Endothelial cell of umbilical vein (primary cell): ENCODE data around the gene KCNMA1. TPM values are rescaled to one million over a fixed set of nuclear protein-coding genes. Genes with fewer than 3 reads are reported as not detected.

Experiments used
- BruUV-seq: library from RNA; stranded (reverse); fragments of 400-500 nt; replicated peaks from 2 replicates; lab custom pipeline; 2021; lab: Mats Ljungman, UMichigan
- CTCF ChIA-PET: fragments of 300-600, 350-600 bp; sonication (Branson Sonifier 250); formaldehyde crosslinking; loops from one replicate; lab custom pipeline; 2021; ENCODE audit warnings: antibody characterized with exemption, inconsistent platforms; lab: Charles Lee
- POLR2A ChIA-PET: fragments of 300-600, 350-600 bp; sonication (Branson Sonifier 250); formaldehyde crosslinking; loops from one replicate; lab custom pipeline; 2021; ENCODE audit warnings: antibody characterized with exemption, inconsistent platforms; lab: Charles Lee
- DNase-seq: peaks from one replicate; pipeline ENCODE4 v3.0.0-alpha.2; 2011; ENCODE audit warnings: low read depth, low spot score
- FAIRE-seq: peaks from 2 replicates; lab custom pipeline; 2011; peaks lifted over from hg19 to GRCh38; lab: Jason Lieb, UNC
- H2AFZ ChIP-seq: 2 replicates; pipeline ENCODE4 v1.6.0; 2012; ENCODE audit warnings: low read depth, low read length, control low read depth, inconsistent platforms
- H3K27ac ChIP-seq: 2 replicates; pipeline ENCODE4 v1.5.1; 2011; ENCODE audit warnings: low read depth, mild to moderate bottlenecking, control low read depth, low read length, moderate library complexity; ENCODE audit not compliant: insufficient read depth
- H3K27me3 ChIP-seq, 2 experiments: 2 replicates each; pipeline versions ENCODE4 v1.6.0 to v1.6.1; 2011; ENCODE audit warnings: low read length in 2 of 2, mixed read lengths in 1 of 2; ENCODE audit not compliant: control insufficient read depth in 2 of 2, insufficient read depth in 2 of 2
- H3K36me3 ChIP-seq, 2 experiments: 2 replicates in 1 of 2; 3 replicates in 1 of 2; pipeline ENCODE4 v1.5.1; 2011; ENCODE audit warnings: low read length in 2 of 2, mild to moderate bottlenecking in 1 of 2, moderate library complexity in 1 of 2; ENCODE audit not compliant: control insufficient read depth in 2 of 2, insufficient read depth in 2 of 2; ENCODE audit errors: extremely low read depth in 1 of 2
- H3K4me1 ChIP-seq: 3 replicates; pipeline ENCODE4 v1.5.1; 2011; ENCODE audit warnings: mild to moderate bottlenecking, low read length; ENCODE audit not compliant: control insufficient read depth, insufficient read depth; ENCODE audit errors: extremely low read depth
- H3K4me2 ChIP-seq: 2 replicates; pipeline ENCODE4 v1.6.1; 2011; ENCODE audit warnings: low read length, control low read depth, mixed read lengths; ENCODE audit not compliant: insufficient read depth
- H3K4me3 ChIP-seq, 3 experiments: fragments of 200-600 bp in 1 of 3; sonication (generic), shearing (Covaris generic) in 1 of 3; replicated peaks in 1 of 3; 2 replicates each; pipeline ENCODE4 v1.5.1; 2011 to 2016; ENCODE audit warnings: control low read depth in 3 of 3, low read length in 3 of 3, mild to moderate bottlenecking in 2 of 3, inconsistent platforms in 1 of 3, low read depth in 1 of 3, moderate library complexity in 1 of 3; ENCODE audit not compliant: insufficient read depth in 1 of 3
- H3K79me2 ChIP-seq: 2 replicates; pipeline ENCODE4 v1.6.0; 2012; ENCODE audit warnings: low read length, inconsistent platforms; ENCODE audit not compliant: control insufficient read depth, insufficient read depth
- H3K9ac ChIP-seq: replicated peaks from 2 replicates; pipeline ENCODE3; 2011; ENCODE audit warnings: low read length, control low read depth; ENCODE audit not compliant: insufficient read depth; ENCODE audit errors: extremely low read depth
- H3K9me1 ChIP-seq: replicated peaks from 3 replicates; pipeline ENCODE4 v1.6.0; 2011; ENCODE audit warnings: mild to moderate bottlenecking, low read length; ENCODE audit not compliant: control insufficient read depth, insufficient read depth; ENCODE audit errors: extremely low read depth
- H3K9me3 ChIP-seq: replicated peaks from 2 replicates; pipeline ENCODE4 v1.5.1; 2012; ENCODE audit warnings: low read length, inconsistent platforms; ENCODE audit not compliant: control insufficient read depth, insufficient read depth
- H4K20me1 ChIP-seq: replicated peaks from 2 replicates; pipeline ENCODE3; 2011; ENCODE audit warnings: mild to moderate bottlenecking, low read length; ENCODE audit not compliant: control insufficient read depth, insufficient read depth; ENCODE audit errors: extremely low read depth
- EZH2 ChIP-seq: IDR thresholded peaks from 2 replicates; pipeline ENCODE4 v1.6.1; 2012; ENCODE audit warnings: borderline replicate concordance, low read depth, mild to moderate bottlenecking, moderate library complexity, low read length, inconsistent platforms; ENCODE audit not compliant: severe bottlenecking
- JUN ChIP-seq: IDR thresholded peaks from 2 replicates; pipeline ENCODE4 v1.6.1; 2011; ENCODE audit warnings: borderline replicate concordance, low read depth; ENCODE audit not compliant: insufficient read length, insufficient read depth
- MYC ChIP-seq: IDR thresholded peaks from one replicate; pipeline ENCODE4 v1.6.1; 2011; ENCODE audit warnings: mild to moderate bottlenecking, low read depth, low read length
- POLR2A ChIP-seq: IDR thresholded peaks from 2 replicates; pipeline ENCODE4 v1.6.1; 2012; ENCODE audit warnings: low read depth, mild to moderate bottlenecking, control low read depth, low read length
- dilution Hi-C: fragments of 300-500 bp; cut with MboI; formaldehyde crosslinking; loops from one replicate; pipeline ENCODE4 v1.15.0; 2019; ENCODE audit warnings: low sequenced_read_pairs; ENCODE audit not compliant: extremely low pct_ligation_motif_present
- intact Hi-C: fragments of 100-400 bp; cut with micrococcal nuclease; formaldehyde crosslinking; loops from one replicate; pipeline ENCODE4 v1.10.0; 2022
- polyA plus RNA-seq, 4 experiments: library from polyadenylated mRNA; depleted of rRNA in 3 of 4; stranded (reverse) in 3 of 4; unstranded in 1 of 4; fragments of >200 nt; gene quantifications; 2 replicates each; pipeline versions ENCODE4 v1.2.1 to v1.2.3, GENCODE V29; 2011 to 2012; ENCODE audit warnings: missing spikeins in 1 of 4
- total RNA-seq: library from RNA; stranded (reverse); gene quantifications from 2 replicates; pipeline ENCODE4 v1.2.3, GENCODE V29; 2021
- TF ChIP-seq, protein P1 (sequence below), 2 donors: IDR thresholded peaks; 1 replicate in 1 of 2; 2 replicates in 1 of 2; pipeline ENCODE4 v1.5.1; 2011; ENCODE audit warnings: low read length in 2 of 2, mild to moderate bottlenecking in 2 of 2, moderate library complexity in 2 of 2, control low read depth in 1 of 2, inconsistent platforms in 1 of 2, low read depth in 1 of 2; ENCODE audit not compliant: insufficient read depth in 1 of 2; ENCODE audit errors: extremely low read depth in 1 of 2
- TF ChIP-seq, protein P2 (sequence below): IDR thresholded peaks from 2 replicates; pipeline ENCODE4 v1.6.1; 2011; ENCODE audit not compliant: insufficient read depth, insufficient read length

KCNMA1 gene
- total and polyA plus RNA-seq, 2 donors (not counting 3 experiments of a cell fraction or from before 2014, with no cell fraction given) = 0.10 to 0.82 TPM

DNA sequence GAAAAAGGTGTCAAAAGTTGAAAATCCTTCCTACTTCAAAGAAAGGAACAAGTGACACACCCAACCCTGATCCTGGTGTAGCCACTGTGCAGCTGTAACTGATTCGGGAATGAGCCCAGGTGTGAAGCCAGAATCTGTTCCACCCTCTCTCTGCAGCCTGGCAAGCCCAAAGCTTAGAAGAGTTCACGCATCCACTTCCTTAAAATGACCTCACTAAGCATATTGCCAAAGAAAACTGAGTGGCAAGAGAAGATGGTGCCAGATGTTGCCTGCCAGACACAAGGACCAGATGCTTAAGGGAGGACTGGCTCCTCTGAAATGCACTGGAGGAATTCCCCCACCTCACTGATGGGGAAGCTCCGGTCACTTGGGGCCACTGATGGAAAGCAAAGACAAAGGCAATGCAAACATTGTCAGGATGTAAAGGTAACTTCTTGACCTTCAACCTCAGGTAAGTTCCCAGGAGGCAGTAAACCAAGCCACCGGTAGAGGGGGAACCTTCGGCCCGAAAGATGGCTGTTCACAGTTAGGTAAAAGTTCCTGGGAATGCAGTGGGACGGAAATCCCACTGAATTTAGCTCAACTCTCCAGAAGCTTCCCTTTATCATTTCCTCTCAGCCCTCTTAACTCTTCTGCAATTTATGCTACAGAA, 554.9 kb downstream of the KCNMA1 start:
- Histone ChIP-seq H3K4me1 (no peaks in the 10 kb centered on the region), H3K4me3 (no peak overlapping the region), H3K27me3 (no peaks in the 10 kb centered on the region), H3K9me3 (no peaks in the 10 kb centered on the region), H3K9me1 (no peaks in the 10 kb centered on the region), H3K27ac (no peak overlapping the region), H2AFZ (no peak overlapping the region), H3K79me2 (no peaks in the 10 kb centered on the region), H3K4me2 (no peak overlapping the region), H3K9ac (no peak overlapping the region), H4K20me1 (no peaks in the 10 kb centered on the region), H3K36me3 (no peaks in the 10 kb centered on the region)
- ChIA-PET POLR2A (no interaction called here), CTCF (no interaction called here)
- no TSS peak for BruUV-seq
- TF ChIP-seq, protein P1, sequence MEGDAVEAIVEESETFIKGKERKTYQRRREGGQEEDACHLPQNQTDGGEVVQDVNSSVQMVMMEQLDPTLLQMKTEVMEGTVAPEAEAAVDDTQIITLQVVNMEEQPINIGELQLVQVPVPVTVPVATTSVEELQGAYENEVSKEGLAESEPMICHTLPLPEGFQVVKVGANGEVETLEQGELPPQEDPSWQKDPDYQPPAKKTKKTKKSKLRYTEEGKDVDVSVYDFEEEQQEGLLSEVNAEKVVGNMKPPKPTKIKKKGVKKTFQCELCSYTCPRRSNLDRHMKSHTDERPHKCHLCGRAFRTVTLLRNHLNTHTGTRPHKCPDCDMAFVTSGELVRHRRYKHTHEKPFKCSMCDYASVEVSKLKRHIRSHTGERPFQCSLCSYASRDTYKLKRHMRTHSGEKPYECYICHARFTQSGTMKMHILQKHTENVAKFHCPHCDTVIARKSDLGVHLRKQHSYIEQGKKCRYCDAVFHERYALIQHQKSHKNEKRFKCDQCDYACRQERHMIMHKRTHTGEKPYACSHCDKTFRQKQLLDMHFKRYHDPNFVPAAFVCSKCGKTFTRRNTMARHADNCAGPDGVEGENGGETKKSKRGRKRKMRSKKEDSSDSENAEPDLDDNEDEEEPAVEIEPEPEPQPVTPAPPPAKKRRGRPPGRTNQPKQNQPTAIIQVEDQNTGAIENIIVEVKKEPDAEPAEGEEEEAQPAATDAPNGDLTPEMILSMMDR (IDR thresholded peaks at IDR 0.05; ENCODE audit: extremely low read depth in 1 of 2, insufficient read depth in 1 of 2, low read depth in 1 of 2, low read length in 2 of 2) = no peak
- no peak for TF ChIP-seq POLR2A
- TF ChIP-seq, protein P2, sequence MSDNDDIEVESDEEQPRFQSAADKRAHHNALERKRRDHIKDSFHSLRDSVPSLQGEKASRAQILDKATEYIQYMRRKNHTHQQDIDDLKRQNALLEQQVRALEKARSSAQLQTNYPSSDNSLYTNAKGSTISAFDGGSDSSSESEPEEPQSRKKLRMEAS = no peak
- no peak for TF ChIP-seq JUN
- TF ChIP-seq EZH2 = no peak
- no peak for TF ChIP-seq MYC
- FAIRE-seq (no peak), DNase-seq (no peak)
- intact Hi-C loops (no loop called here), dilution Hi-C loops (no loop called here)
